MCF 10A (cell line): Measurements from ENCODE around the gene SH3GL3. TPM values are rescaled to one million over a fixed set of nuclear protein-coding genes. Genes with fewer than 3 reads are reported as not detected.

ENCODE experiments used
- BruUV-seq: library from RNA; stranded (reverse); fragments of 400-500 nt; replicated peaks from 2 replicates; lab custom pipeline; 2021; lab: Mats Ljungman, UMichigan
- CTCF ChIA-PET: fragments of 300-600 bp; sonication (Branson Sonifier 250); formaldehyde crosslinking; extraction: SDS; loops from one replicate; lab custom pipeline; 2021; ENCODE audit warnings: antibody characterized with exemption, inconsistent platforms; lab: Yijun Ruan, JAX
- POLR2A ChIA-PET: fragments of 300-600, 350-650 bp; sonication (Branson Sonifier 250); formaldehyde crosslinking; extraction: SDS; loops from one replicate; lab custom pipeline; 2020; ENCODE audit warnings: antibody characterized with exemption, inconsistent platforms; lab: Yijun Ruan, JAX
- DNase-seq: peaks from one replicate; pipeline ENCODE4 v3.0.0-alpha.2; 2018; ENCODE audit not compliant: unreplicated experiment
- H3K27ac Mint-ChIP-seq: one replicate; pipeline ENCODE4 v1.8.0; 2022; ENCODE audit warnings: mild to moderate bottlenecking, low read depth, mixed read lengths; ENCODE audit not compliant: unreplicated experiment
- H3K27me3 Mint-ChIP-seq: one replicate; pipeline ENCODE4 v1.8.0; 2022; ENCODE audit warnings: mixed read lengths; ENCODE audit not compliant: insufficient read depth, unreplicated experiment
- H3K36me3 Mint-ChIP-seq: one replicate; pipeline ENCODE4 v1.8.0; 2022; ENCODE audit warnings: mild to moderate bottlenecking, moderate library complexity, mixed read lengths; ENCODE audit not compliant: insufficient read depth, unreplicated experiment
- H3K4me1 Mint-ChIP-seq: one replicate; pipeline ENCODE4 v1.8.0; 2022; ENCODE audit warnings: mixed read lengths; ENCODE audit not compliant: insufficient read depth, unreplicated experiment
- H3K4me3 Mint-ChIP-seq: one replicate; pipeline ENCODE4 v1.8.0; 2022; ENCODE audit warnings: mild to moderate bottlenecking, moderate library complexity, mixed read lengths; ENCODE audit not compliant: unreplicated experiment
- H3K9me3 Mint-ChIP-seq: one replicate; pipeline ENCODE4 v1.8.0; 2022; ENCODE audit warnings: mixed read lengths; ENCODE audit not compliant: unreplicated experiment
- CTCF ChIP-seq: fragments of 200-600 bp; IDR thresholded peaks from one replicate; pipeline ENCODE4 v1.8.0; 2022; ENCODE audit warnings: antibody characterized with exemption, mild to moderate bottlenecking; ENCODE audit not compliant: unreplicated experiment
- intact Hi-C: fragments of 100-400 bp; cut with micrococcal nuclease; formaldehyde crosslinking; loops from 2 replicates; pipeline ENCODE4 v1.14.1; 2022
- total RNA-seq: library from RNA; stranded (reverse); gene quantifications from 2 replicates; pipeline ENCODE4 v1.2.3, GENCODE V29; 2022

SH3GL3 gene
- total RNA-seq, 1 experiment from 2014 or later, result 0.19 TPM

GRCh38 chr15:83613714-83614113 lies 166.6 kb downstream of the SH3GL3 start:
- no peak for DNase-seq
- Mint-ChIP-seq H3K27ac (no peak overlapping the region), H3K4me3 (no peak overlapping the region), H3K36me3 (no peaks in the 10 kb centered on the region), H3K4me1 (no peaks in the 10 kb centered on the region), H3K27me3 (no peaks in the 10 kb centered on the region), H3K9me3 (no peaks in the 10 kb centered on the region)
- TF ChIP-seq CTCF, result no peak
- ChIA-PET CTCF (interaction anchor here (0.5 kb wide), 1 partner anchor 709 kb away, joined by 4 read pairs; no protein-coding TSS in a partner anchor), POLR2A (no interaction called here)
- BruUV-seq, result no TSS peak
- intact Hi-C loops, result no loop called here

GRCh38 chr15:83616840-83617239 lies 169.7 kb downstream of the SH3GL3 start:
- Mint-ChIP-seq H3K27me3 (no peaks in the 10 kb centered on the region), H3K4me1 (no peaks in the 10 kb centered on the region), H3K27ac (no peak overlapping the region), H3K4me3 (no peak overlapping the region), H3K36me3 (no peaks in the 10 kb centered on the region), H3K9me3 (no peaks in the 10 kb centered on the region)
- ChIA-PET POLR2A (interaction anchor here (0.7 kb wide), 1 partner anchor 34 kb away, joined by 3 read pairs; no protein-coding TSS in a partner anchor), CTCF (interaction anchor here (0.8 kb wide), 1 partner anchor 369 kb away, joined by 3 read pairs; no protein-coding TSS in a partner anchor)
- BruUV-seq, result no TSS peak
- TF ChIP-seq CTCF, result no peak
- intact Hi-C loops, result no loop called here
- no peak for DNase-seq

- intact Hi-C loops, result no loop called here
- H3K4me1 Mint-ChIP-seq, result no peaks in the 10 kb centered on the region
- no TSS peak for BruUV-seq
- H3K4me3 Mint-ChIP-seq, result no peak overlapping the region
- no peaks in the 10 kb centered on the region for H3K36me3 Mint-ChIP-seq
- no peak for TF ChIP-seq CTCF
- no peak for DNase-seq
- H3K27me3 Mint-ChIP-seq, result no peaks in the 10 kb centered on the region
- CTCF ChIA-PET, result no interaction called here
- no peak overlapping the region for H3K27ac Mint-ChIP-seq
- no peaks in the 10 kb centered on the region for H3K9me3 Mint-ChIP-seq
- POLR2A ChIA-PET, result interaction anchor here (1.0 kb wide), 1 partner anchor 40 kb away, joined by 3 read pairs; no protein-coding TSS in a partner anchor
These were observed 179.1 kb downstream of the SH3GL3 start for GRCh38 chr15:83626171-83626802.

- intact Hi-C loops, result no loop called here
- H3K4me3 Mint-ChIP-seq, result no peak overlapping the region
- ChIA-PET POLR2A (no interaction called here), CTCF (no interaction called here)
- DNase-seq, result no peak
- H3K4me1 Mint-ChIP-seq, result no peaks in the 10 kb centered on the region
- no peak overlapping the region for H3K27ac Mint-ChIP-seq
- BruUV-seq, result no TSS peak
- no peaks in the 10 kb centered on the region for H3K9me3 Mint-ChIP-seq
- no peak for TF ChIP-seq CTCF
- peaks cover 11% of the 10 kb centered on the region for H3K27me3 Mint-ChIP-seq
- no peaks in the 10 kb centered on the region for H3K36me3 Mint-ChIP-seq
These were observed 184.4 kb downstream of the SH3GL3 start for GRCh38 chr15:83631534-83631933.
